Measurements from ENCODE around the gene FHL1.

Gene FHL1

GRCh38 chrX:136128743-136129142, 18.6 kb upstream of the FHL1 start:
- no peak for TF ChIP-seq POLR2A (IDR thresholded peaks at IDR 0.05; ENCODE audit: low read length)
- TF ChIP-seq GATA1 (IDR thresholded peaks at IDR 0.05; ENCODE audit: low read depth, low read length), result no peak
- no peak for DNase-seq

DNA sequence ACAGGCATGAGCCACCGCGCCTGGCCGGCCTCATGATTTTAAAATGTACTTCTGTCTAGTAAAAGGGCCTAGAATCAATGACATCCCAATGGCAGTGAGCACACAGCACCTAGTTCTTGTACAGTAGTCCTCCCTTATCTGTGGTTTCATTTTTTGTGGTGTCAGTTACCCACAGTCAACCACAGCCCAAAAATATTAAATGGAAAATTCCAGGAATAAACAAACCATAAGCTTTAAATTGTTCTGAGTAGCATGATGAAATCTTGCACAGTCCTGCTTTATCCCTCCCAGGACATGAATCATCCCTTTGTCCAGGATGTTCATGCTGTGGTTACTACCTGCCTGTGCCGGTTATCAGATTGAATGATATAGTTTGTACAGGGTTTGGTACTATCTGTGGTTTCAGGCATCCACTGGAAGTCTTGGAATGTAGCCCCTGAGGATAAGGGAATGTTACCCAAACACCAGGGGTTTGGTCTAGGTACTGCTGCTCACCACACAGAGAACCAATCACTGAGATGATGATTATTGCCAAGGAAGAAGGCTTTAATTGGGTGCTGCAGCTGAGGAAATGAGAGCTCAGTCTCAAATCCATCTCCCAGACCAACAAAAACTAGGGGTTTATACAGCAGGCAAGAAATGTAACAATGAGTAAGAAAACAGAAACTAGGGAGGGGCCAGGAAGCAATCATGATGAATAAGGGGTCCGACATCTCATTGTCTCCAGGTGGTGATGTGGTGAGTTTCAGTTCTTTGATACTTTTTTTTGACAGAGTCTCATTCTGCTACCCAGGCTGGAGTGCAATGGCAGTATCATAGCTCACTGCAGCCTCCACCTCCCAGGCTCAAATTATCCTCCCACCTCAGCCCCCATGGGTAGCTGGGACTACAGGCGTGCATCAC, 16.2 kb upstream of the FHL1 start:
- TF ChIP-seq POLR2A (IDR thresholded peaks at IDR 0.05; ENCODE audit: low read length), result no peak
- no peak for TF ChIP-seq GATA1 (IDR thresholded peaks at IDR 0.05; ENCODE audit: low read depth, low read length)

GRCh38 chrX:136138939-136139338, 8.4 kb upstream of the FHL1 start:
- TF ChIP-seq GATA1 (IDR thresholded peaks at IDR 0.05; ENCODE audit: low read depth, low read length) (no peak), POLR2A (IDR thresholded peaks at IDR 0.05; ENCODE audit: low read length) (no peak)
- DNase-seq, result no peak

More for the DNA sequence above, 16.2 kb upstream of the FHL1 start:
- DNase-seq, result no peak

DNA sequence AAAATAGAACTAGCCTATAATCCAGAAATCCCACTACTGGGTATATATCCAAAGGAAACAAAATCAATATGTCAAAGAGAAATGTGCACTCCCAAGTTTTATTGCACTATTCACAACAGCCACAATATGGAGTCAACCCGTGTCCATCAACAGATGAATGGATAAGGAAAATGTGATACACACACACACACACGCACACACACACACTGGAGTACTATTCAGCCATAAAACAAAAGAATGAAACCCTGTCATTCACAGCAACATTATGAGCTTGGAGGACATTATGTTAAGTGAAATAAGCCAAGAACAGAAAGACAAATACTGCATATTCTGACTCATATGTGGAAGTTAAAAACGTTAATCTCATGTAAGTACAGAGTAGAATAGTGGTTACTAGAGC, 5.8 kb upstream of the FHL1 start:
- TF ChIP-seq GATA1 (IDR thresholded peaks at IDR 0.05; ENCODE audit: low read depth, low read length) (no peak), POLR2A (IDR thresholded peaks at IDR 0.05; ENCODE audit: low read length) (no peak)
- DNase-seq, result no peak

GRCh38 chrX:136142592-136142991, 4.7 kb upstream of the FHL1 start:
- no peak for DNase-seq
- TF ChIP-seq GATA1 (IDR thresholded peaks at IDR 0.05; ENCODE audit: low read depth, low read length) (no peak), POLR2A (IDR thresholded peaks at IDR 0.05; ENCODE audit: low read length) (no peak)

- no peak for DNase-seq
- no peak for TF ChIP-seq GATA1 (IDR thresholded peaks at IDR 0.05; ENCODE audit: low read depth, low read length)
- TF ChIP-seq POLR2A (IDR thresholded peaks at IDR 0.05; ENCODE audit: low read length), result no peak
Measured at GRCh38 chrX:136143711-136144110, 3.6 kb upstream of the FHL1 start.

DNA sequence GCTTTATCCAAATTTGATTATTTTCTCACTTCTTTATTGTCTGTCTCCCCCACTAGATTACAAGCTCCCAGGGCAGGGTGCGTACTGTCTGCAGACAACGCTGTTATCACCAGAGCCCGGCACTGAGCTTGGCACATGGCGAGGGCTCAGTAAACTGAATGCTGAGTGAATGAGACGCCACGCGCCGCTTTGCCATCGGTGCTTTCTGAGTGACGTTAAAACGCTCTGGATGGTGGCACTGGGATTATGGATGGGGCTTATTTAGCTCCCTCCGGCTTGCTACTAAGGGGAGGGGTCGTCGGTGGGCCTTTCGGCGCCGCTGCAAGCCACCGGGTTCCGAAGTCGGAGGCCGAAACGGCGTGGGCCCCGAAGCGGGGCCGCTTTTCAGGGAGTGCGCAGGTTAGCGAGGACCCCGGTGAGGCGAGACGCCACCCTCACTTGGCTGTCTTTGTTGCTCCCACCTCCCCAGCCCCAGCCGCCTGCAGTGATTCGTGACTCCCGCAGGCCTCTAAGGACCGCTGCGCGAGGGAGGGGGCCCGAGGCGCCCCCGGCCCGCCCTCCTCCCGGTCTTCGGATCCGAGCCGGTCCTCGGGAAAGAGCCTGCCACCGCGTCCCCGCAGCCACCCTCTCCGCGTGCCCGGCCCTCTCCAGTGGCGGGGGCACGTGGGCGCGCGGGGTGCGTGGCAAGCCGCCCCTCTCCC, 569 bp upstream of the FHL1 start:
- no peak for DNase-seq

DNA sequence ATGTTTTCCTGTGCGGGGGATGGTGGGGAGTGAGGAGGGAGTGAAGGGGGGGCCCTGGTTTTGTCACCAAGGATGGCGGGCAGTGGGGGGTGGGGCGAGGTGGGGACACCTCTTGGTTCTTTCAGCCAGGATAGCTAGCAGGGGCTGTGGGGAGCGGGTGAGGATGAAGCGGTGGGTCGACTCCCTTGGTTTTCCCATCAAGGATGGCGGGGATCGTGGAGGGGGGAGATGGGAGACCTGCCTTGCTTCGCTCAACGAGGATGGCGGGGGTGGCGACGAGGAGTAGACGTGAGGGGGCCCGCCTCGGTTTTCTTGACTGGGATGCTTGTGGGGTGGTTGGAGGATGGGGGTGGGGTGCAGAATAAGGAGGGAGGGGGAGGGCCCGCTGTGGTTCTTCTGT, 643 bp downstream of the FHL1 start:
- no peak for DNase-seq
- TF ChIP-seq POLR2A (IDR thresholded peaks at IDR 0.05; ENCODE audit: low read length), result no peak
- TF ChIP-seq GATA1 (IDR thresholded peaks at IDR 0.05; ENCODE audit: low read depth, low read length), result no peak

More for the DNA sequence above, 569 bp upstream of the FHL1 start:
- no peak for TF ChIP-seq POLR2A (IDR thresholded peaks at IDR 0.05; ENCODE audit: low read length)
- TF ChIP-seq GATA1 (IDR thresholded peaks at IDR 0.05; ENCODE audit: low read depth, low read length), result no peak

- TF ChIP-seq POLR2A (IDR thresholded peaks at IDR 0.05; ENCODE audit: low read length), result no peak
- TF ChIP-seq GATA1 (IDR thresholded peaks at IDR 0.05; ENCODE audit: low read depth, low read length), result no peak
- DNase-seq, result no peak
Measured at GRCh38 chrX:136148391-136148790, 1.1 kb downstream of the FHL1 start.

DNA sequence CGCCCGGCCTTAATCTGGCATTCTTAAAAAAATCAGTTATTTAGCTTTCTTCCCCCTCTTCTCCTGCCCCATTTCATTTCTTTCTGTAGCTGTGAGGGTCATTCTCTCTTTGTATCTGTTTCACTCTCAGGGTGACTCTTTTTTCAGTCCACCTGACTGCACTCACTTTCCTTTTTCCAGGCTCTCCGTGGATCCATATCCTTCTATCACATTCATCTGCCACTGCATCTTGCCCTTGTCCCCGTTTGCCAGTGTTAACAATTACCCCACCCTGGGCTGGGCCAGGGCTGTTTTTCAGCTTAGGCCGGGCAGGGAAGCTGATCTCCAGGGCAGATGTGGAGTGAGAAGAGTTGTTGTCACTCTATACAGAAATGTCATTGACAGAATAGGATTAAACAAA, 7.7 kb downstream of the FHL1 start:
- no peak for DNase-seq
- no peak for TF ChIP-seq GATA1 (IDR thresholded peaks at IDR 0.05; ENCODE audit: low read depth, low read length)
- TF ChIP-seq POLR2A (IDR thresholded peaks at IDR 0.05; ENCODE audit: low read length), result no peak

GRCh38 chrX:136156560-136157117, 9.3 kb downstream of the FHL1 start:
- no peak for TF ChIP-seq POLR2A (IDR thresholded peaks at IDR 0.05; ENCODE audit: low read length)
- no peak for TF ChIP-seq GATA1 (IDR thresholded peaks at IDR 0.05; ENCODE audit: low read depth, low read length)
- no peak for DNase-seq

DNA sequence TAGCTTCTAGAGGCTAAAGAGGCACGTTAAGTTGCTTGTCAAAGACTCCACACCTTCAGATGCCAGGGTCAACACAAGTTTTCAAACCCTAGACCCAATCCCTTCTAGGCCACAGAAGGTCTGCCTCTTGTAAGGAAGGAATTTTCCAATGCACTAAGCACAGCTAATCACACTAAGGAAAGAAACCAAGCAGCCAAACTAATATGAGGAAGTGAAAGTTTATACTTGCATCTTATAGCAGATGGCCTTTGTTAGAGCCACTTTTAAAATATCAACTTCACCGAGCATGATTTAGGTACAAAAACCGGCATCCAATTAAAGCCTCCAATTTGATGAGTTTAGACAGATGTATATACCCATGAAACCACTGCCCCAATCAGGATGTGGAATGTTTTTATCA, 9.9 kb downstream of the FHL1 start:
- no peak for TF ChIP-seq POLR2A (IDR thresholded peaks at IDR 0.05; ENCODE audit: low read length)
- TF ChIP-seq GATA1 (IDR thresholded peaks at IDR 0.05; ENCODE audit: low read depth, low read length), result no peak
- DNase-seq, result no peak

GRCh38 chrX:136158685-136159084, 11.4 kb downstream of the FHL1 start:
- no peak for DNase-seq

DNA sequence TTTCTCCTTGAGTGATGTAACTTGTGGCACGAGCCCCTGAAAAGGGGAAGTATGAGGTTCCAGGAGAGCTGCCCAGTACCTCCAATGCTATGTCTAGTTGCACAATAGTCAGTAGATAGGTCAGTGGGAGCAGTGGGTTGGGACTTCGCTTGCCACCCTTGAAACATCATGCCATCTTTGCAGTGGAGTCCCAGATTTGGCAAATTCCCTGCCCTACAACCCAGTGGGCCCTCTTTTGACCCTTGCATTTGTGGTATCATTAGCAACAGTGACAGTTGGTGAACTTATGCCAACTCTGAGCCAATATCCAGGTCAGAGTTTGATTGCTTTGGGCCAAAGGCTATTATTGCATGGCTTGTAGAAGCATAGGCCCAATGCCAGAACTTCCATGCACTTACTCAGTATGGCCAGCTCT, 12.3 kb downstream of the FHL1 start:
- DNase-seq, result no peak
- TF ChIP-seq POLR2A (IDR thresholded peaks at IDR 0.05; ENCODE audit: low read length) (no peak), GATA1 (IDR thresholded peaks at IDR 0.05; ENCODE audit: low read depth, low read length) (no peak)

More at GRCh38 chrX:136158685-136159084, 11.4 kb downstream of the FHL1 start:
- TF ChIP-seq POLR2A (IDR thresholded peaks at IDR 0.05; ENCODE audit: low read length) (no peak), GATA1 (IDR thresholded peaks at IDR 0.05; ENCODE audit: low read depth, low read length) (no peak)
